Gastroesophageal sphincter (tissue), 3 donors: ENCODE results near the gene ZNF521.

Experiments used
- CTCF ChIP-seq, 4 experiments: fragments of 200-600 bp in 2 of 4; fragments of 450-650 bp in 2 of 4; sonication (generic) in 1 of 4; IDR thresholded peaks; one replicate each; pipeline ENCODE4 v1.5.1; 2017 to 2019; ENCODE audit warnings: antibody characterized with exemption in 4 of 4, mild to moderate bottlenecking in 2 of 4, moderate library complexity in 2 of 4
- EP300 ChIP-seq: sonication (generic); formaldehyde crosslinking; IDR thresholded peaks from one replicate; pipeline ENCODE4 v1.6.1; 2017; ENCODE audit warnings: antibody characterized with exemption, mild to moderate bottlenecking
- POLR2A ChIP-seq, 2 donors: fragments of 450-650 bp; IDR thresholded peaks; one replicate each; pipeline ENCODE4 v1.6.1; 2017; ENCODE audit warnings: antibody characterized with exemption in 2 of 2, mild to moderate bottlenecking in 2 of 2, moderate library complexity in 1 of 2
- POLR2AphosphoS5 ChIP-seq: sonication (generic); formaldehyde crosslinking; IDR thresholded peaks from one replicate; pipeline ENCODE4 v1.6.1; 2017; ENCODE audit warnings: antibody characterized with exemption

- TF ChIP-seq POLR2A (IDR thresholded peaks at IDR 0.05) (no peak), CTCF (IDR thresholded peaks at IDR 0.05) (no peak), EP300 (no peak), POLR2AphosphoS5 (no peak)
Measured at GRCh38 chr18:25153426-25153825, 198.5 kb downstream of the ZNF521 start.
